ENCODE measurements around the gene UNC13D. TPM values are rescaled to one million over a fixed set of nuclear protein-coding genes. Genes with fewer than 3 reads are reported as not detected.
"Not testable (repeated sequence)": the region's sequence is repeated elsewhere in the genome, so short reads cannot be mapped to it uniquely, and the experiment has no call there.

UNC13D gene
- total and polyA plus RNA-seq, 4 donors: 56.6 to 110 (median 73.2) TPM

- TF ChIP-seq CTCF (IDR thresholded peaks at IDR 0.05; ENCODE audit: control extremely low read depth, extremely low read depth): no peak
- DNase-seq: peak in 1 of 3 donors; percentile 36
- peaks cover 0 to 25% (median 13%) of the 10 kb centered on the region in 5 donors for H3K4me1 ChIP-seq (ENCODE audit: control insufficient read depth in 5 of 5, insufficient read depth in 5 of 5, low read length in 5 of 5)
- no peaks in the 10 kb centered on the region for H3K9me3 ChIP-seq (ENCODE audit: control insufficient read depth in 4 of 4, insufficient read depth in 3 of 4, low read length in 3 of 4)
- H3K9ac ChIP-seq (ENCODE audit: insufficient read depth in 1 of 2, low read length in 2 of 2): peak overlapping the region; percentile 56 to 85
- no peak for ATAC-seq (ENCODE audit: insufficient read depth, low FRiP score)
- peak overlapping the region; percentile 90 to 95 for H3K27ac ChIP-seq (ENCODE audit: low read depth in 1 of 2, low read length in 1 of 2)
- H3K4me3 ChIP-seq: peak overlapping the region; percentile 52
- no peaks in the 10 kb centered on the region for H3K27me3 ChIP-seq (ENCODE audit: control insufficient read depth in 3 of 3, insufficient read depth in 3 of 3, low read length in 2 of 3)
- WGBS, 2 donors: 18 to 38% methylated on average over 7 of the region's 7 CpGs
- H3K36me3 ChIP-seq (ENCODE audit: control insufficient read depth in 4 of 4, insufficient read depth in 4 of 4, low read length in 4 of 4): peaks cover 0 to 19% (median 11%) of the 10 kb centered on the region in 4 donors
Observed at GRCh38 chr17:75854101-75854748, 10.0 kb upstream of the UNC13D start.

GRCh38 chr17:75853433-75853832 is 9.2 kb upstream of the UNC13D start:
- H3K27ac ChIP-seq (ENCODE audit: low read depth in 1 of 2, low read length in 1 of 2): peak overlapping the region; percentile 20 to 90
- no peaks in the 10 kb centered on the region for H3K27me3 ChIP-seq (ENCODE audit: control insufficient read depth in 3 of 3, insufficient read depth in 3 of 3, low read length in 2 of 3)
- peaks cover 0 to 33% (median 16%) of the 10 kb centered on the region in 5 donors for H3K4me1 ChIP-seq (ENCODE audit: control insufficient read depth in 5 of 5, insufficient read depth in 5 of 5, low read length in 5 of 5)
- no peak overlapping the region for H3K4me3 ChIP-seq
- WGBS, 2 donors: 80 to 84% methylated on average over 7 of the region's 7 CpGs
- no peak overlapping the region for H3K9ac ChIP-seq (ENCODE audit: insufficient read depth in 1 of 2, low read length in 2 of 2)
- H3K36me3 ChIP-seq (ENCODE audit: control insufficient read depth in 4 of 4, insufficient read depth in 4 of 4, low read length in 4 of 4): peaks cover 0 to 26% (median 15%) of the 10 kb centered on the region in 4 donors
- H3K9me3 ChIP-seq (ENCODE audit: control insufficient read depth in 4 of 4, insufficient read depth in 3 of 4, low read length in 3 of 4): no peaks in the 10 kb centered on the region
- no peak for TF ChIP-seq CTCF (IDR thresholded peaks at IDR 0.05; ENCODE audit: control extremely low read depth, extremely low read depth)
- no peak for DNase-seq
- ATAC-seq (ENCODE audit: insufficient read depth, low FRiP score): no peak

GRCh38 chr17:75851693-75851991 is 7.4 kb upstream of the UNC13D start:
- not testable (repeated sequence) for ATAC-seq (ENCODE audit: insufficient read depth, low FRiP score); H3K4me3 ChIP-seq; H3K9me3 ChIP-seq (ENCODE audit: control insufficient read depth in 4 of 4, insufficient read depth in 3 of 4, low read length in 3 of 4); H3K9ac ChIP-seq (ENCODE audit: insufficient read depth in 1 of 2, low read length in 2 of 2); DNase-seq; H3K27me3 ChIP-seq (ENCODE audit: control insufficient read depth in 3 of 3, insufficient read depth in 3 of 3, low read length in 2 of 3)
- Histone ChIP-seq H3K4me1 (ENCODE audit: control insufficient read depth in 5 of 5, insufficient read depth in 5 of 5, low read length in 5 of 5) (peaks cover 0 to 39% (median 23%) of the 10 kb centered on the region in 5 donors), H3K36me3 (ENCODE audit: control insufficient read depth in 4 of 4, insufficient read depth in 4 of 4, low read length in 4 of 4) (peaks cover 0 to 43% (median 28%) of the 10 kb centered on the region in 4 donors), H3K27ac (ENCODE audit: low read depth in 1 of 2, low read length in 1 of 2) (peak overlapping the region in 1 of 2 donors; percentile 76)
- WGBS, 2 donors: 95 to 97% methylated on average over 15 of the region's 15 CpGs

- DNase-seq (no peak), ATAC-seq (ENCODE audit: insufficient read depth, low FRiP score) (no peak)
- H3K27ac ChIP-seq (ENCODE audit: low read depth in 1 of 2, low read length in 1 of 2): peak overlapping the region in 1 of 2 donors; percentile 76
- H3K9ac ChIP-seq (ENCODE audit: insufficient read depth in 1 of 2, low read length in 2 of 2): no peak overlapping the region
- no peak overlapping the region for H3K4me3 ChIP-seq
- 91 to 93% methylated on average over 12 of the region's 12 CpGs for WGBS, 2 donors
- H3K9me3 ChIP-seq (ENCODE audit: control insufficient read depth in 4 of 4, insufficient read depth in 3 of 4, low read length in 3 of 4): no peaks in the 10 kb centered on the region
- no peak for TF ChIP-seq CTCF (IDR thresholded peaks at IDR 0.05; ENCODE audit: control extremely low read depth, extremely low read depth)
- H3K36me3 ChIP-seq (ENCODE audit: control insufficient read depth in 4 of 4, insufficient read depth in 4 of 4, low read length in 4 of 4): peaks cover 0 to 48% (median 30%) of the 10 kb centered on the region in 4 donors
- no peaks in the 10 kb centered on the region for H3K27me3 ChIP-seq (ENCODE audit: control insufficient read depth in 3 of 3, insufficient read depth in 3 of 3, low read length in 2 of 3)
- peaks cover 0 to 36% (median 28%) of the 10 kb centered on the region in 5 donors for H3K4me1 ChIP-seq (ENCODE audit: control insufficient read depth in 5 of 5, insufficient read depth in 5 of 5, low read length in 5 of 5)
Observed at GRCh38 chr17:75850928-75851692, 6.9 kb upstream of the UNC13D start.
